Transverse colon (tissue), 3 donors: Measurements from ENCODE around the gene CYB5R4.

Source experiments
- EP300 ChIP-seq: sonication (generic); formaldehyde crosslinking; IDR thresholded peaks from one replicate; pipeline ENCODE4 v1.6.1; 2017; ENCODE audit warnings: antibody characterized with exemption, low read depth
- POLR2A ChIP-seq: fragments of 450-650 bp; IDR thresholded peaks from one replicate; pipeline ENCODE4 v1.6.1; 2016; ENCODE audit warnings: antibody characterized with exemption, mild to moderate bottlenecking, moderate library complexity
- TF ChIP-seq, protein P1 (sequence below), 5 experiments: fragments of 200-600 bp in 3 of 5; fragments of 450-650 bp in 2 of 5; sonication (generic) in 3 of 5; IDR thresholded peaks; 1 replicate in 2 of 5; 2 replicates in 3 of 5; pipeline ENCODE4 v1.5.1; 2016 to 2017; ENCODE audit warnings: antibody characterized with exemption in 5 of 5, inconsistent platforms in 3 of 5, mild to moderate bottlenecking in 2 of 5, moderate library complexity in 1 of 5

DNA sequence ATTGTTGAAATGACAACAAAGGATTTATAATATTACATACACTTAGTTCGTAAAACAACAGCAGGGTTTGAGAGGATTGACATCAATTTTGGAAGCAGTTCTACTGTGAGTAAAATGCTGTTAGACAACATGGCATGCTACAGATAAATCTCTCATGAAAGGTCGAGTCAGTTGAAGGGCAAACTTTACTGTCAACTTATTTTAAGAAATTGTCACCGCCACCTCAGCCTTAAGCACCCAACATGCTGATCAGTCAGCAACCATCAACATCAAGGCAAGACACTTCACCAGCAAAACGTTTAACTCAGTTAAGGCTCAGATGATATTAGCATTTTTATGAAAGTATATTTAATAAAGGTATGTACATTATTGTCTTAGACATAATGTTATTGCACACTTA, 31.0 kb downstream of the CYB5R4 start:
- TF ChIP-seq EP300: no peak
- TF ChIP-seq, protein P1, sequence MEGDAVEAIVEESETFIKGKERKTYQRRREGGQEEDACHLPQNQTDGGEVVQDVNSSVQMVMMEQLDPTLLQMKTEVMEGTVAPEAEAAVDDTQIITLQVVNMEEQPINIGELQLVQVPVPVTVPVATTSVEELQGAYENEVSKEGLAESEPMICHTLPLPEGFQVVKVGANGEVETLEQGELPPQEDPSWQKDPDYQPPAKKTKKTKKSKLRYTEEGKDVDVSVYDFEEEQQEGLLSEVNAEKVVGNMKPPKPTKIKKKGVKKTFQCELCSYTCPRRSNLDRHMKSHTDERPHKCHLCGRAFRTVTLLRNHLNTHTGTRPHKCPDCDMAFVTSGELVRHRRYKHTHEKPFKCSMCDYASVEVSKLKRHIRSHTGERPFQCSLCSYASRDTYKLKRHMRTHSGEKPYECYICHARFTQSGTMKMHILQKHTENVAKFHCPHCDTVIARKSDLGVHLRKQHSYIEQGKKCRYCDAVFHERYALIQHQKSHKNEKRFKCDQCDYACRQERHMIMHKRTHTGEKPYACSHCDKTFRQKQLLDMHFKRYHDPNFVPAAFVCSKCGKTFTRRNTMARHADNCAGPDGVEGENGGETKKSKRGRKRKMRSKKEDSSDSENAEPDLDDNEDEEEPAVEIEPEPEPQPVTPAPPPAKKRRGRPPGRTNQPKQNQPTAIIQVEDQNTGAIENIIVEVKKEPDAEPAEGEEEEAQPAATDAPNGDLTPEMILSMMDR (IDR thresholded peaks at IDR 0.05): no peak
- no peak for TF ChIP-seq POLR2A
